Measurements from ENCODE around the gene ADCY10. TPM values are rescaled to one million over a fixed set of nuclear protein-coding genes. Genes with fewer than 3 reads are reported as not detected.

ADCY10 gene
- total and polyA plus RNA-seq, 2 experiments from 2014 or later, result not detected

GRCh38 chr1:167773516-167773915, 140.4 kb downstream of the ADCY10 start:
- H3K4me2 ChIP-seq, result no peak overlapping the region
- H3K27me3 ChIP-seq (ENCODE audit: insufficient read depth), result peaks cover 10% of the 10 kb centered on the region; the same call in 1 of the 2 replicates
- Mint-ChIP-seq H3K27ac (no peak overlapping the region), H3K9me3 (no peaks in the 10 kb centered on the region), H3K4me1 (peaks cover 8% of the 10 kb centered on the region), H3K36me3 (ENCODE audit: low read depth) (peaks cover 77% of the 10 kb centered on the region), H3K27me3 (ENCODE audit: insufficient read depth, low read depth, poor library complexity) (peaks cover 20% of the 10 kb centered on the region), H3K4me3 (no peak overlapping the region)
- peaks cover 24% of the 10 kb centered on the region for H4K20me1 ChIP-seq (replicated peaks; ENCODE audit: insufficient read depth)
- DNase-seq (ENCODE audit: low spot score), result no peak
- no peaks in the 10 kb centered on the region for H3K4me1 ChIP-seq (ENCODE audit: insufficient read depth)
- H3K4me3 ChIP-seq, result no peak overlapping the region
- no peak overlapping the region for H3K27ac ChIP-seq (ENCODE audit: low read depth)
- 0 out of 2 replicates have a peak, but pooled peaks cover 3% of the 10 kb centered on the region for H3F3A ChIP-seq (replicated peaks; ENCODE audit: low read depth)
- H2AFZ ChIP-seq, result no peak overlapping the region
- peaks cover 21% of the 10 kb centered on the region for H3K36me3 ChIP-seq (ENCODE audit: insufficient read depth)
- no peaks in the 10 kb centered on the region for H3K9me2 ChIP-seq (ENCODE audit: insufficient read depth)
- no peak for TF ChIP-seq EZH2phosphoT487 (IDR thresholded peaks at IDR 0.05; ENCODE audit: unreplicated experiment)
- no peak for TF ChIP-seq ZNF331 (CRISPR knock-in tag; IDR thresholded peaks at IDR 0.05; ENCODE audit: low read depth)
- TF ChIP-seq STAT1 (IDR thresholded peaks at IDR 0.05; ENCODE audit: unreplicated experiment), result no peak
- no peak for TF ChIP-seq POLR2AphosphoS5 (IDR thresholded peaks at IDR 0.05; ENCODE audit: low read depth)
- no peak for TF ChIP-seq CTCF (conservative IDR thresholded peaks at IDR 0.05; ENCODE audit: low read depth in 2 of 2)
- no peak for TF ChIP-seq EZH2 (IDR thresholded peaks at IDR 0.05; ENCODE audit: low read depth, unreplicated experiment)
- no peak for TF ChIP-seq NANOG (IDR thresholded peaks at IDR 0.05; ENCODE audit: borderline replicate concordance)
- TF ChIP-seq ZNF114 (CRISPR knock-in tag; IDR thresholded peaks at IDR 0.05), result no peak
- no peak for TF ChIP-seq CREB1 (CRISPR knock-in tag; IDR thresholded peaks at IDR 0.05; ENCODE audit: low read depth)
- TF ChIP-seq JUNB (IDR thresholded peaks at IDR 0.05; ENCODE audit: unreplicated experiment), result no peak
- no peak for TF ChIP-seq ZNF462 (CRISPR knock-in tag; IDR thresholded peaks at IDR 0.05)
- no peak for TF ChIP-seq REST (IDR thresholded peaks at IDR 0.05; ENCODE audit: unreplicated experiment)
- TF ChIP-seq ETS1 (IDR thresholded peaks at IDR 0.05), result no peak
- ATAC-seq, result no peak
- no peaks in the 10 kb centered on the region for H3K79me2 ChIP-seq (replicated peaks; ENCODE audit: insufficient read depth)

Data from GM23338 (cell line).